ENCODE measurements around the gene ANTXR2.

DNA sequence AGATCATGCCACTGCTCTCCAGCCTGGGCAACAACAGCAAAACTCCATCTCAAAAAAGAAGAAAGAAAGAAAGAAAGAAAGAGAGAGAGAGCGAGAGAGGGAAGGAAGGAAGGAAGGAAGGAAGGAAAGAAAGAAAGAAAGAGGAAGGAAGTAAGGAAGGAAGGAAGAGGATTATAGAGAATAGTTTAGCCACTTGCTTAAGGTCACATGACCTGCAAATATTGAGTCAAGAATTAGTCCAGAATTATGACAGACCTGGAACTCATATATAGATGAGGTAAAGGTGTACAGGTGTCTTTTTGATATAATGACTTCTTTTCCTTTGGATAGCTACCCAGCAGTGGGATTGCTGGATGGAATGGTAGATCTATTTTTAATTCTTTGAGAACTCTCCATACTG lies 25.6 kb upstream of the ANTXR2 start:
- TF ChIP-seq POLR2AphosphoS5 (IDR thresholded peaks at IDR 0.05; ENCODE audit: low read depth, low read length) (no peak), POLR2A (IDR thresholded peaks at IDR 0.05; ENCODE audit: low read depth, low read length) (no peak)

Data from GM12892 (cell line).